Measurements from ENCODE around the gene CLOCK. TPM values are rescaled to one million over a fixed set of nuclear protein-coding genes. Genes with fewer than 3 reads are reported as not detected.

The CLOCK gene
- total RNA-seq, 1 donor from 2014 or later = 20.4 TPM

GRCh38 chr4:55469979-55470378, 76.7 kb downstream of the CLOCK start:
- H3K4me3 Mint-ChIP-seq (ENCODE audit: unreplicated experiment) = no peak overlapping the region
- TF ChIP-seq, protein P1, sequence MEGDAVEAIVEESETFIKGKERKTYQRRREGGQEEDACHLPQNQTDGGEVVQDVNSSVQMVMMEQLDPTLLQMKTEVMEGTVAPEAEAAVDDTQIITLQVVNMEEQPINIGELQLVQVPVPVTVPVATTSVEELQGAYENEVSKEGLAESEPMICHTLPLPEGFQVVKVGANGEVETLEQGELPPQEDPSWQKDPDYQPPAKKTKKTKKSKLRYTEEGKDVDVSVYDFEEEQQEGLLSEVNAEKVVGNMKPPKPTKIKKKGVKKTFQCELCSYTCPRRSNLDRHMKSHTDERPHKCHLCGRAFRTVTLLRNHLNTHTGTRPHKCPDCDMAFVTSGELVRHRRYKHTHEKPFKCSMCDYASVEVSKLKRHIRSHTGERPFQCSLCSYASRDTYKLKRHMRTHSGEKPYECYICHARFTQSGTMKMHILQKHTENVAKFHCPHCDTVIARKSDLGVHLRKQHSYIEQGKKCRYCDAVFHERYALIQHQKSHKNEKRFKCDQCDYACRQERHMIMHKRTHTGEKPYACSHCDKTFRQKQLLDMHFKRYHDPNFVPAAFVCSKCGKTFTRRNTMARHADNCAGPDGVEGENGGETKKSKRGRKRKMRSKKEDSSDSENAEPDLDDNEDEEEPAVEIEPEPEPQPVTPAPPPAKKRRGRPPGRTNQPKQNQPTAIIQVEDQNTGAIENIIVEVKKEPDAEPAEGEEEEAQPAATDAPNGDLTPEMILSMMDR (IDR thresholded peaks at IDR 0.05) = no peak
- H3K9me3 Mint-ChIP-seq (ENCODE audit: unreplicated experiment) = peaks cover 10% of the 10 kb centered on the region
- no peaks in the 10 kb centered on the region for H3K4me1 Mint-ChIP-seq (ENCODE audit: unreplicated experiment)
- H3K27me3 Mint-ChIP-seq (ENCODE audit: unreplicated experiment) = no peaks in the 10 kb centered on the region
- no peak overlapping the region for H3K27ac Mint-ChIP-seq (ENCODE audit: unreplicated experiment)
- DNase-seq (ENCODE audit: extremely low spot score, unreplicated experiment) = no peak
- peaks cover 30% of the 10 kb centered on the region for H3K36me3 Mint-ChIP-seq (ENCODE audit: unreplicated experiment)

- no peak overlapping the region for H3K4me3 Mint-ChIP-seq (ENCODE audit: unreplicated experiment)
- H3K27ac Mint-ChIP-seq (ENCODE audit: unreplicated experiment) = no peak overlapping the region
- H3K27me3 Mint-ChIP-seq (ENCODE audit: unreplicated experiment) = no peaks in the 10 kb centered on the region
- no peak for DNase-seq (ENCODE audit: extremely low spot score, unreplicated experiment)
- H3K4me1 Mint-ChIP-seq (ENCODE audit: unreplicated experiment) = no peaks in the 10 kb centered on the region
- H3K9me3 Mint-ChIP-seq (ENCODE audit: unreplicated experiment) = peaks cover under 1% of the 10 kb centered on the region
- TF ChIP-seq, protein P1 (IDR thresholded peaks at IDR 0.05) = no peak
- H3K36me3 Mint-ChIP-seq (ENCODE audit: unreplicated experiment) = peaks cover 20% of the 10 kb centered on the region
Observed at GRCh38 chr4:55468724-55469123, 78.0 kb downstream of the CLOCK start.

GRCh38 chr4:55466001-55466400, 80.7 kb downstream of the CLOCK start:
- TF ChIP-seq, protein P1 (IDR thresholded peaks at IDR 0.05) = no peak
- no peak for DNase-seq (ENCODE audit: extremely low spot score, unreplicated experiment)
- H3K27me3 Mint-ChIP-seq (ENCODE audit: unreplicated experiment) = no peaks in the 10 kb centered on the region
- H3K9me3 Mint-ChIP-seq (ENCODE audit: unreplicated experiment) = no peaks in the 10 kb centered on the region
- H3K4me1 Mint-ChIP-seq (ENCODE audit: unreplicated experiment) = no peaks in the 10 kb centered on the region
- H3K4me3 Mint-ChIP-seq (ENCODE audit: unreplicated experiment) = no peak overlapping the region
- H3K27ac Mint-ChIP-seq (ENCODE audit: unreplicated experiment) = no peak overlapping the region
- H3K36me3 Mint-ChIP-seq (ENCODE audit: unreplicated experiment) = peaks cover 24% of the 10 kb centered on the region

GRCh38 chr4:55458611-55459010, 88.1 kb downstream of the CLOCK start:
- DNase-seq (ENCODE audit: extremely low spot score, unreplicated experiment) = no peak
- no peak overlapping the region for H3K4me3 Mint-ChIP-seq (ENCODE audit: unreplicated experiment)
- peaks cover 10% of the 10 kb centered on the region for H3K4me1 Mint-ChIP-seq (ENCODE audit: unreplicated experiment)
- H3K27me3 Mint-ChIP-seq (ENCODE audit: unreplicated experiment) = no peaks in the 10 kb centered on the region
- no peak overlapping the region for H3K27ac Mint-ChIP-seq (ENCODE audit: unreplicated experiment)
- H3K36me3 Mint-ChIP-seq (ENCODE audit: unreplicated experiment) = peaks cover 17% of the 10 kb centered on the region
- H3K9me3 Mint-ChIP-seq (ENCODE audit: unreplicated experiment) = no peaks in the 10 kb centered on the region
- TF ChIP-seq, protein P1 (IDR thresholded peaks at IDR 0.05) = no peak

GRCh38 chr4:55458164-55458563, 88.5 kb downstream of the CLOCK start:
- no peaks in the 10 kb centered on the region for H3K9me3 Mint-ChIP-seq (ENCODE audit: unreplicated experiment)

More at GRCh38 chr4:55458164-55458563, 88.5 kb downstream of the CLOCK start:
- DNase-seq (ENCODE audit: extremely low spot score, unreplicated experiment) = no peak
- no peak overlapping the region for H3K4me3 Mint-ChIP-seq (ENCODE audit: unreplicated experiment)
- TF ChIP-seq, protein P1 (IDR thresholded peaks at IDR 0.05) = no peak
- peaks cover 17% of the 10 kb centered on the region for H3K36me3 Mint-ChIP-seq (ENCODE audit: unreplicated experiment)
- no peaks in the 10 kb centered on the region for H3K27me3 Mint-ChIP-seq (ENCODE audit: unreplicated experiment)
- peaks cover 10% of the 10 kb centered on the region for H3K4me1 Mint-ChIP-seq (ENCODE audit: unreplicated experiment)
- peak overlapping the region; percentile 73 for H3K27ac Mint-ChIP-seq (ENCODE audit: unreplicated experiment)
